ENCODE data around the gene PIGA. TPM values are rescaled to one million over a fixed set of nuclear protein-coding genes. Genes with fewer than 3 reads are reported as not detected.

The PIGA gene
- total RNA-seq, 1 experiment from 2014 or later: 15.3 TPM

DNA sequence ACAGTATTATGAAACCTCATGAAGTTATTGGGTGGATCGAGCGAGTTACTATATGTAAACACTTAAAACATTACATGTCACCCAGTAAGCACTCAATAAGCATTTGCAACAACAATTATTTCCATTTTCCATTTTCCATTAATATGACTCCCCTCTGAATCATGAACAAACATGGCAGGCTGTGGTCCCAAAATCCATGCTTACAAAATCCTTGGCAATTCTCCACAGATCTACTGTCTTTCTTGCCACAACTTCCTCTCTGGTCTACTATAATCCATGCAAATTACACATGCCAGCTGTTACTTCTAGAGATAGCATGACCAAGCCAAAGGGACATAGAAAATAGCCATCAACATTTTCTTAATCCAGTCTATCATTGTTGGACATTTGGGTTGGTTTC, 41.9 kb downstream of the PIGA start:
- POLR2A ChIA-PET (ENCODE audit: unreplicated experiment): no interaction called here
- no peak overlapping the region for H3K27ac ChIP-seq
- no peak overlapping the region for H3K4me3 ChIP-seq

GRCh38 chrX:15292861-15293260, 42.5 kb downstream of the PIGA start:
- H3K4me2 ChIP-seq: no peak overlapping the region
- no peak overlapping the region for H2AFZ ChIP-seq
- CTCF ChIA-PET: no interaction called here
- H3K27me3 ChIP-seq (ENCODE audit: insufficient read depth, low read depth): no peaks in the 10 kb centered on the region
- no peaks in the 10 kb centered on the region for H3K79me2 ChIP-seq (ENCODE audit: low read depth)
- H3K4me1 ChIP-seq (replicated peaks; ENCODE audit: insufficient read depth): no peaks in the 10 kb centered on the region
- no peak overlapping the region for H3K4me3 ChIP-seq
- no peaks in the 10 kb centered on the region for H4K20me1 ChIP-seq (ENCODE audit: insufficient read depth)
- no peaks in the 10 kb centered on the region; the same call in 1 of the 2 replicates for H3K9me2 ChIP-seq (ENCODE audit: insufficient read depth)
- TF ChIP-seq CTCF (conservative IDR thresholded peaks at IDR 0.05) (no peak), EZH2 (IDR thresholded peaks at IDR 0.05; ENCODE audit: low read depth) (no peak)
- no TSS peak for BruUV-seq (replicated peaks)
- no peak for DNase-seq
- no peaks in the 10 kb centered on the region for H3K9me3 ChIP-seq (ENCODE audit: insufficient read depth, low read depth)
- no peaks in the 10 kb centered on the region for H3F3A ChIP-seq (ENCODE audit: insufficient read depth, low read depth)
- POLR2A ChIA-PET (ENCODE audit: unreplicated experiment): no interaction called here
- intact Hi-C loops (cut with micrococcal nuclease; ENCODE audit: unreplicated experiment): no loop called here
- no peaks in the 10 kb centered on the region for H3K36me3 ChIP-seq (ENCODE audit: low read depth)
- no peak overlapping the region for H3K27ac ChIP-seq

More for the DNA sequence above, 41.9 kb downstream of the PIGA start:
- no TSS peak for BruUV-seq (replicated peaks)
- Histone ChIP-seq H3K4me1 (replicated peaks; ENCODE audit: insufficient read depth) (no peaks in the 10 kb centered on the region), H3K27me3 (ENCODE audit: insufficient read depth, low read depth) (no peaks in the 10 kb centered on the region), H3K36me3 (ENCODE audit: low read depth) (no peaks in the 10 kb centered on the region), H3K79me2 (ENCODE audit: low read depth) (no peaks in the 10 kb centered on the region), H4K20me1 (ENCODE audit: insufficient read depth) (no peaks in the 10 kb centered on the region), H3K9me2 (ENCODE audit: insufficient read depth) (no peaks in the 10 kb centered on the region; the same call in 1 of the 2 replicates), H3F3A (ENCODE audit: insufficient read depth, low read depth) (no peaks in the 10 kb centered on the region), H2AFZ (no peak overlapping the region), H3K4me2 (no peak overlapping the region), H3K9me3 (ENCODE audit: insufficient read depth, low read depth) (no peaks in the 10 kb centered on the region)
- DNase-seq: no peak
- CTCF ChIA-PET: no interaction called here
- intact Hi-C loops (cut with micrococcal nuclease; ENCODE audit: unreplicated experiment): no loop called here
- TF ChIP-seq CTCF (conservative IDR thresholded peaks at IDR 0.05) (no peak), EZH2 (IDR thresholded peaks at IDR 0.05; ENCODE audit: low read depth) (no peak)

DNA sequence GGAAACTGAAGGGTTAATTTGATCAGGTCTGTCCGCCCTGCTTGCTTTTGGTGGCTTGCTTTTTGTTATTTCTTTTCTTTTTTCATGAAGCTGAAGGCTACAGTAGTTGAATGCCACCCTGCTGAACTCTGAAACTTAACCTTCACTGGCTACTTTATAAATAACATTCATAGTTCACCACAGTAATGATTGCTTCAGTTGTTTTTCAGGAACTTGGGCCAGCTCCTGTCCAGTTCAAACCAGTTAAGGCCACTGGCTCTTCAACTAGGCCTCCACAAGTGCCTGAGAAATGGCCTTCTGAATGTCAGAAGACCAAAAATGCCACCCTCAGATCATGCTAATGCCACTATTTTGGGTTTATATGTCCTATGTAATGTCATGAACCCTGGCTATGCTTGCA, 57.7 kb downstream of the PIGA start:
- Histone ChIP-seq H3K36me3 (ENCODE audit: low read depth) (no peaks in the 10 kb centered on the region), H3K27me3 (ENCODE audit: insufficient read depth, low read depth) (no peaks in the 10 kb centered on the region), H3K4me1 (replicated peaks; ENCODE audit: insufficient read depth) (no peaks in the 10 kb centered on the region), H3K9me2 (ENCODE audit: insufficient read depth) (no peaks in the 10 kb centered on the region), H3K4me3 (no peak overlapping the region), H3F3A (ENCODE audit: insufficient read depth, low read depth) (no peaks in the 10 kb centered on the region), H4K20me1 (ENCODE audit: insufficient read depth) (no peaks in the 10 kb centered on the region), H3K27ac (no peak overlapping the region), H2AFZ (no peak overlapping the region), H3K4me2 (no peak overlapping the region), H3K9me3 (ENCODE audit: insufficient read depth, low read depth) (no peaks in the 10 kb centered on the region), H3K79me2 (ENCODE audit: low read depth) (no peaks in the 10 kb centered on the region)
- no TSS peak for BruUV-seq (replicated peaks)
- intact Hi-C loops (cut with micrococcal nuclease; ENCODE audit: unreplicated experiment): no loop called here
- POLR2A ChIA-PET (ENCODE audit: unreplicated experiment): no interaction called here
- CTCF ChIA-PET: no interaction called here
- no peak for DNase-seq
- TF ChIP-seq CTCF (conservative IDR thresholded peaks at IDR 0.05): no peak
- TF ChIP-seq EZH2 (IDR thresholded peaks at IDR 0.05; ENCODE audit: low read depth): no peak
